ENCODE data around the gene NUP93. TPM values are rescaled to one million over a fixed set of nuclear protein-coding genes. Genes with fewer than 3 reads are reported as not detected.

Gene NUP93
- total RNA-seq, 1 donor from 2014 or later: 57.2 TPM

DNA sequence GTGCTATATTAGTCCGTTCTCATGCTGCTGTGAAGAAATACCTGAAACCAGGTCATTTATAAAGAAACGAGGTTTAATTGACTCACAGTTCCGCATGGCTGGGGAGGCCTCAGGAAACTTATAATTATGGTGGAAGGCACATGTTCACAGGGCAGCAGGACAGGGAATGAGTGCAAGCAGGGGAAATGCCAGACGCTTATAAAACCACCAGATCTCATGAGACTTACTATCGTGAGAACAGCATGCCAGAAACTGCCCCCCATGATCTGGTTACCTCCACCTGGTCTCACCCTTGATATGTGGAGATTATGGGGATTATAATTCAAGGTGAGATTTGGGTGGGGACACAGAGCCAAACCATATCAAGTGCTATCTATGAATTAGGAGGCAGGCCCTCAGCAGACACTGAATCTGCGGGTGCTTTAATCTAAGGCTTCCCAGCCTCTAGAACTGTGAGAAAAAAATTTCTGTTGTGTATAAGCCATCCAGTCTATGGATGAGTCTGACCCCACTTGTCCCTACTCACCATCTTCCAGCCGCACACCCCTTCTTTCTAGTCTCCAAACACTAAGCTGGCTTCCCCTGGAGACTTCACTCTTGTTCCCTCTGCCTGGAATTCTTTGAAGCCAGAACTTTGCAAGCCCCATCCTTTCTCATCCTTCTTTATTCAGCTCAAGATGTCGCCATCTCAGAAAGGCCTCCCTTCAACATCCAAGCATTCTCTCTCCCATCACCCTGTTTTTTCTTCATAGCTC, 772 bp upstream of the NUP93 start:
- H3K27ac ChIP-seq: peak overlapping the region; percentile 84
- DNase-seq: no peak
- intact Hi-C loops (cut with DNase I): no loop called here
- no peaks in the 10 kb centered on the region for H3K9me3 ChIP-seq
- no peaks in the 10 kb centered on the region for H3K27me3 ChIP-seq
- ATAC-seq: no peak
- TF ChIP-seq, protein P1, sequence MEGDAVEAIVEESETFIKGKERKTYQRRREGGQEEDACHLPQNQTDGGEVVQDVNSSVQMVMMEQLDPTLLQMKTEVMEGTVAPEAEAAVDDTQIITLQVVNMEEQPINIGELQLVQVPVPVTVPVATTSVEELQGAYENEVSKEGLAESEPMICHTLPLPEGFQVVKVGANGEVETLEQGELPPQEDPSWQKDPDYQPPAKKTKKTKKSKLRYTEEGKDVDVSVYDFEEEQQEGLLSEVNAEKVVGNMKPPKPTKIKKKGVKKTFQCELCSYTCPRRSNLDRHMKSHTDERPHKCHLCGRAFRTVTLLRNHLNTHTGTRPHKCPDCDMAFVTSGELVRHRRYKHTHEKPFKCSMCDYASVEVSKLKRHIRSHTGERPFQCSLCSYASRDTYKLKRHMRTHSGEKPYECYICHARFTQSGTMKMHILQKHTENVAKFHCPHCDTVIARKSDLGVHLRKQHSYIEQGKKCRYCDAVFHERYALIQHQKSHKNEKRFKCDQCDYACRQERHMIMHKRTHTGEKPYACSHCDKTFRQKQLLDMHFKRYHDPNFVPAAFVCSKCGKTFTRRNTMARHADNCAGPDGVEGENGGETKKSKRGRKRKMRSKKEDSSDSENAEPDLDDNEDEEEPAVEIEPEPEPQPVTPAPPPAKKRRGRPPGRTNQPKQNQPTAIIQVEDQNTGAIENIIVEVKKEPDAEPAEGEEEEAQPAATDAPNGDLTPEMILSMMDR (IDR thresholded peaks at IDR 0.05): no peak
- H3K4me3 ChIP-seq: peak overlapping the region; percentile 92
- no peaks in the 10 kb centered on the region for H3K36me3 ChIP-seq
- H3K4me1 ChIP-seq: peaks cover 16% of the 10 kb centered on the region

DNA sequence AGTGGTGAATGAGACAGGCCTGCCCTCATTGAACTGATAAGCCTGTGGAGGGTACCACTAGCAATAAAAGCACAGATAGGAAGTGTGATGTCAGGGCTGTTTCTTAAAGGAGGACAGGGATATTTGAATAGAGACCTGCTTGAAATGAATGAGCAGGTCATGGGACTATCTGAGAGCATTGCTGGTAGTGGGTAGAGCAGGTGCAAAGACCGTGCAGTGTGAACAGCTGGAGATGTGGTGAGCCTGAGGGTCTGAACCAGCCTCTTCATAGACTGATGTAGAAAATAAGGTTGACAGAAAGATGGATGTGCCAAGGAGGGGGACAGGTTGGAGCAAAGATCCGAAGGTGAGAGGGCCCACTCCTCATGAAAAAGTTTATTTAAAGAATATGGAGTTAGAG, 2.4 kb downstream of the NUP93 start:
- intact Hi-C loops (cut with DNase I): no loop called here
- ATAC-seq: no peak
- peaks cover 16% of the 10 kb centered on the region for H3K4me1 ChIP-seq

GRCh38 chr16:56732832-56733231, 2.9 kb downstream of the NUP93 start:
- Histone ChIP-seq H3K36me3 (no peaks in the 10 kb centered on the region), H3K9me3 (no peaks in the 10 kb centered on the region), H3K4me3 (no peak overlapping the region), H3K27me3 (no peaks in the 10 kb centered on the region), H3K4me1 (peaks cover 16% of the 10 kb centered on the region), H3K27ac (no peak overlapping the region)
- intact Hi-C loops (cut with DNase I): no loop called here
- ATAC-seq (no peak), DNase-seq (no peak)
- TF ChIP-seq, protein P1 (IDR thresholded peaks at IDR 0.05): no peak

More for the DNA sequence above, 2.4 kb downstream of the NUP93 start:
- Histone ChIP-seq H3K27me3 (no peaks in the 10 kb centered on the region), H3K36me3 (no peaks in the 10 kb centered on the region), H3K27ac (no peak overlapping the region), H3K9me3 (no peaks in the 10 kb centered on the region), H3K4me3 (no peak overlapping the region)
- no peak for DNase-seq
- TF ChIP-seq, protein P1 (IDR thresholded peaks at IDR 0.05): no peak

- no peak for DNase-seq
- intact Hi-C loops (cut with DNase I): no loop called here
- Histone ChIP-seq H3K36me3 (no peaks in the 10 kb centered on the region), H3K9me3 (no peaks in the 10 kb centered on the region), H3K27me3 (no peaks in the 10 kb centered on the region), H3K4me3 (no peak overlapping the region), H3K4me1 (peaks cover 8% of the 10 kb centered on the region), H3K27ac (no peak overlapping the region)
- ATAC-seq: no peak
- TF ChIP-seq, protein P1 (IDR thresholded peaks at IDR 0.05): no peak
These were observed 4.5 kb downstream of the NUP93 start for GRCh38 chr16:56734429-56734828.

DNA sequence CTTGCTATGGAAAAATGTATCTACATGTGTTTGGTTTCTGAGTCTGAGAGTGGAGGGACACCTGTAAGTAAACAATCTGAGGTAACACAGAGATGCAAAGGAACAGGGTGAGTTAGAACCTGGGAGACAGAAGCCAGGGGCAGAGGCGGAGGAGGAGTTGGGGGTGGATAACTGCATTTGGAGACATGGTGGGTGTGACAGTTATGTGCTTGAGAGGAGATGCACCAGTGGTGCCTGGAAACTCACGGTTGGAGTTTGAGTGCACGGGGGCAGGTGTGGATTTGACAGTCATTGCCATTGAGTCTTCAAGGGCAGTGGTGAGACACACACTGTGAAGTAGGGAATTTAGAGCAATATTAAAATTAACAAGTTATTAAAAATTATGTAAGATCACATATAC, 6.5 kb downstream of the NUP93 start:
- Histone ChIP-seq H3K4me1 (no peaks in the 10 kb centered on the region), H3K36me3 (no peaks in the 10 kb centered on the region), H3K27ac (no peak overlapping the region), H3K27me3 (no peaks in the 10 kb centered on the region), H3K4me3 (no peak overlapping the region), H3K9me3 (no peaks in the 10 kb centered on the region)
- DNase-seq (no peak), ATAC-seq (no peak)
- intact Hi-C loops (cut with DNase I): no loop called here
- TF ChIP-seq, protein P1 (IDR thresholded peaks at IDR 0.05): no peak

All from upper lobe of right lung (tissue), 1 donor.